PFSK-1 (cell line): Measurements from ENCODE around the gene C2CD2L.

Experiments used
- FOXP2 ChIP-seq: optimal IDR thresholded peaks from 2 replicates; pipeline ENCODE3; 2011; ENCODE audit warnings: borderline replicate concordance, control low read depth, inconsistent platforms; ENCODE audit not compliant: insufficient read depth; ENCODE audit errors: extremely low read length, extremely low read depth
- SIN3A ChIP-seq: IDR thresholded peaks from 2 replicates; pipeline ENCODE4 v1.6.1; 2012; ENCODE audit warnings: mild to moderate bottlenecking, low read length, moderate library complexity, borderline replicate concordance; ENCODE audit not compliant: insufficient read depth

- TF ChIP-seq FOXP2: no peak
- no peak for TF ChIP-seq SIN3A
These were observed 14.6 kb downstream of the C2CD2L start for GRCh38 chr11:119121811-119122124.
